Tibial nerve (tissue), 4 donors: ENCODE measurements around the gene VWC2L. TPM values are rescaled to one million over a fixed set of nuclear protein-coding genes. Genes with fewer than 3 reads are reported as not detected.

Experiments
- DNase-seq, 2 donors: peaks; one replicate each; pipeline ENCODE4 v3.0.0-alpha.2; 2019; ENCODE audit warnings: low spot score in 2 of 2
- H3K27ac ChIP-seq, 4 donors: fragments of 200-600 bp; sonication (generic) in 3 of 4; one replicate each; pipeline ENCODE4 v1.5.1; 2017 to 2019; ENCODE audit warnings: mild to moderate bottlenecking in 1 of 4
- H3K27me3 ChIP-seq, 2 donors: fragments of 200-600 bp; sonication (generic) in 1 of 2; one replicate each; pipeline versions ENCODE4 v1.5.1 to v1.6.0; 2017 to 2019
- H3K36me3 ChIP-seq, 3 donors: fragments of 200-600 bp; sonication (generic); one replicate each; pipeline ENCODE4 v1.5.1; 2018 to 2019
- H3K4me1 ChIP-seq, 4 donors: fragments of 200-600 bp; sonication (generic) in 3 of 4; one replicate each; pipeline ENCODE4 v1.5.1; 2017 to 2019
- H3K4me3 ChIP-seq, 4 donors: fragments of 200-600 bp; sonication (generic) in 3 of 4; one replicate each; pipeline ENCODE4 v1.5.1; 2017 to 2019; ENCODE audit warnings: mild to moderate bottlenecking in 1 of 4, moderate library complexity in 1 of 4
- H3K9me3 ChIP-seq, 4 donors: fragments of 200-600 bp; sonication (generic) in 3 of 4; one replicate each; pipeline ENCODE4 v1.5.1; 2017 to 2019
- CTCF ChIP-seq, 5 experiments: fragments of 200-600 bp in 3 of 5; fragments of 450-650 bp in 2 of 5; sonication (generic) in 3 of 5; IDR thresholded peaks; one replicate each; pipeline ENCODE4 v1.5.1; 2016 to 2019; ENCODE audit warnings: antibody characterized with exemption in 5 of 5, mild to moderate bottlenecking in 3 of 5, moderate library complexity in 2 of 5
- EP300 ChIP-seq, 2 donors: sonication (generic); formaldehyde crosslinking; IDR thresholded peaks; one replicate each; pipeline ENCODE4 v1.6.1; 2017; ENCODE audit warnings: antibody characterized with exemption in 2 of 2, mild to moderate bottlenecking in 1 of 2
- POLR2A ChIP-seq, 2 donors: fragments of 450-650 bp; IDR thresholded peaks; one replicate each; pipeline ENCODE4 v1.6.1; 2017; ENCODE audit warnings: antibody characterized with exemption in 2 of 2, mild to moderate bottlenecking in 2 of 2, moderate library complexity in 2 of 2
- WGBS, 2 donors: methylation state at CpG; one replicate each; pipeline ENCODE4 v1.1.5; 2018; 5-methylcytosine and 5-hydroxymethylcytosine counted together
- total RNA-seq, 4 donors: library from RNA; depleted of rRNA; stranded (reverse); fragments of >200 nt; gene quantifications; one replicate each; pipeline ENCODE4 v1.1.0, GENCODE V29; 2016

Gene VWC2L
- total RNA-seq, 4 donors from 2014 or later: not detected

- Histone ChIP-seq H3K27ac (no peak overlapping the region), H3K9me3 (no peaks in the 10 kb centered on the region), H3K4me3 (no peak overlapping the region), H3K27me3 (no peaks in the 10 kb centered on the region), H3K36me3 (no peaks in the 10 kb centered on the region), H3K4me1 (no peaks in the 10 kb centered on the region)
- TF ChIP-seq CTCF (IDR thresholded peaks at IDR 0.05): no peak
- TF ChIP-seq POLR2A (IDR thresholded peaks at IDR 0.05): no peak
- TF ChIP-seq EP300 (IDR thresholded peaks at IDR 0.05): no peak
- no peak for DNase-seq
Observed at GRCh38 chr2:214507032-214507431, 96.2 kb downstream of the VWC2L start.

GRCh38 chr2:214514704-214515103 lies 103.8 kb downstream of the VWC2L start:
- Histone ChIP-seq H3K27me3 (no peaks in the 10 kb centered on the region), H3K27ac (no peak overlapping the region), H3K4me3 (no peak overlapping the region), H3K9me3 (no peaks in the 10 kb centered on the region), H3K36me3 (no peaks in the 10 kb centered on the region), H3K4me1 (no peaks in the 10 kb centered on the region)
- no peak for DNase-seq
- TF ChIP-seq EP300 (IDR thresholded peaks at IDR 0.05): no peak
- no peak for TF ChIP-seq CTCF (IDR thresholded peaks at IDR 0.05)
- no peak for TF ChIP-seq POLR2A (IDR thresholded peaks at IDR 0.05)
- WGBS, 2 donors: 12 to 27% methylated on average over 1 of the region's 1 CpG

- H3K9me3 ChIP-seq: no peaks in the 10 kb centered on the region
- DNase-seq: no peak
- no peaks in the 10 kb centered on the region for H3K4me1 ChIP-seq
- H3K27me3 ChIP-seq: no peaks in the 10 kb centered on the region
- no peaks in the 10 kb centered on the region for H3K36me3 ChIP-seq
- no peak overlapping the region for H3K27ac ChIP-seq
- H3K4me3 ChIP-seq: no peak overlapping the region
- 22 to 30% methylated on average over 4 of the region's 4 CpGs for WGBS, 2 donors
- no peak for TF ChIP-seq CTCF (IDR thresholded peaks at IDR 0.05)
- no peak for TF ChIP-seq EP300 (IDR thresholded peaks at IDR 0.05)
- TF ChIP-seq POLR2A (IDR thresholded peaks at IDR 0.05): no peak
Observed at GRCh38 chr2:214515111-214515510, 104.3 kb downstream of the VWC2L start.

GRCh38 chr2:214519258-214519818 lies 108.5 kb downstream of the VWC2L start:
- DNase-seq: no peak
- H3K36me3 ChIP-seq: no peaks in the 10 kb centered on the region
- 94% methylated on average over 5 of the region's 5 CpGs for WGBS, 2 donors
- no peak overlapping the region for H3K4me3 ChIP-seq
- TF ChIP-seq EP300 (IDR thresholded peaks at IDR 0.05) (no peak), POLR2A (IDR thresholded peaks at IDR 0.05) (no peak), CTCF (IDR thresholded peaks at IDR 0.05) (no peak)
- no peaks in the 10 kb centered on the region for H3K9me3 ChIP-seq
- no peaks in the 10 kb centered on the region for H3K4me1 ChIP-seq
- no peak overlapping the region for H3K27ac ChIP-seq
- no peaks in the 10 kb centered on the region for H3K27me3 ChIP-seq

GRCh38 chr2:214529021-214529420 lies 118.2 kb downstream of the VWC2L start:
- no peaks in the 10 kb centered on the region for H3K9me3 ChIP-seq
- TF ChIP-seq POLR2A (IDR thresholded peaks at IDR 0.05) (no peak), EP300 (IDR thresholded peaks at IDR 0.05) (no peak), CTCF (IDR thresholded peaks at IDR 0.05) (no peak)
- no peaks in the 10 kb centered on the region for H3K27me3 ChIP-seq
- no peak overlapping the region for H3K27ac ChIP-seq
- no peak overlapping the region for H3K4me3 ChIP-seq
- H3K4me1 ChIP-seq: no peaks in the 10 kb centered on the region
- H3K36me3 ChIP-seq: no peaks in the 10 kb centered on the region
- 88 to 92% methylated on average over 5 of the region's 5 CpGs for WGBS, 2 donors
- DNase-seq: no peak
